CD4-positive, alpha-beta memory T cell (primary cell): ENCODE results near the gene CYCS. TPM values are rescaled to one million over a fixed set of nuclear protein-coding genes. Genes with fewer than 3 reads are reported as not detected.
A peak's percentile ranks its signal among the peaks of the same experiment; 100 is the strongest.

Experiments used
- CTCF ChIA-PET: fragments of 350-600 bp; sonication (Branson Sonifier 250); formaldehyde crosslinking; loops from one replicate; lab custom pipeline; 2021; ENCODE audit warnings: inconsistent platforms; ENCODE audit not compliant: partially characterized antibody; lab: Charles Lee
- POLR2A ChIA-PET: fragments of 350-600 bp; sonication (Branson Sonifier 250); formaldehyde crosslinking; loops from one replicate; lab custom pipeline; 2021; ENCODE audit not compliant: partially characterized antibody; lab: Charles Lee
- DNase-seq, 5 donors: peaks; one replicate each; pipeline versions ENCODE4 v3.0.0 to v3.0.0-alpha.2; 2020 to 2022; ENCODE audit warnings: mixed read lengths in 1 of 5
- H3K27ac ChIP-seq: one replicate; pipeline ENCODE4 v1.7.0; 2013; ENCODE audit warnings: low read depth, low read length
- H3K27me3 ChIP-seq: 2 replicates; pipeline ENCODE4 v1.7.0; 2013; ENCODE audit warnings: mild to moderate bottlenecking, low read length, moderate library complexity; ENCODE audit not compliant: insufficient read depth
- H3K36me3 ChIP-seq: 2 replicates; pipeline ENCODE4 v1.7.0; 2013; ENCODE audit warnings: mild to moderate bottlenecking, low read length, moderate library complexity; ENCODE audit not compliant: insufficient read depth
- H3K4me1 ChIP-seq: 2 replicates; pipeline ENCODE4 v1.7.0; 2013; ENCODE audit warnings: mild to moderate bottlenecking, low read length, moderate library complexity; ENCODE audit not compliant: insufficient read depth
- H3K4me3 ChIP-seq, 2 donors: one replicate each; pipeline ENCODE4 v1.7.0; 2013; ENCODE audit warnings: low read length in 2 of 2, mild to moderate bottlenecking in 1 of 2
- H3K9me3 ChIP-seq, 2 donors: one replicate each; pipeline ENCODE4 v1.7.0; 2013; ENCODE audit warnings: low read length in 2 of 2, control low read depth in 1 of 2; ENCODE audit not compliant: control insufficient read depth in 1 of 2
- H3K27ac Mint-ChIP-seq, 7 donors: one replicate each; pipeline ENCODE4 v1.8.0; 2020 to 2021; ENCODE audit warnings: mixed read lengths in 7 of 7, mild to moderate bottlenecking in 6 of 7, inconsistent platforms in 3 of 7, moderate library complexity in 3 of 7
- H3K27me3 Mint-ChIP-seq, 2 donors: one replicate each; pipeline ENCODE4 v1.8.0; 2020 to 2021; ENCODE audit warnings: mixed read lengths in 2 of 2
- H3K36me3 Mint-ChIP-seq, 2 donors: one replicate each; pipeline ENCODE4 v1.8.0; 2020 to 2021; ENCODE audit warnings: mixed read lengths in 2 of 2, inconsistent platforms in 1 of 2, mild to moderate bottlenecking in 1 of 2
- H3K4me1 Mint-ChIP-seq, 4 donors: one replicate each; pipeline ENCODE4 v1.8.0; 2020 to 2021; ENCODE audit warnings: mixed read lengths in 4 of 4, mild to moderate bottlenecking in 1 of 4
- H3K4me3 Mint-ChIP-seq, 8 donors: one replicate each; pipeline ENCODE4 v1.8.0; 2020 to 2021; ENCODE audit warnings: mixed read lengths in 8 of 8, mild to moderate bottlenecking in 7 of 8, moderate library complexity in 6 of 8, inconsistent platforms in 3 of 8
- H3K9me3 Mint-ChIP-seq, 8 donors: one replicate each; pipeline ENCODE4 v1.8.0; 2020 to 2021; ENCODE audit warnings: mixed read lengths in 8 of 8, mild to moderate bottlenecking in 5 of 8, inconsistent platforms in 3 of 8, moderate library complexity in 1 of 8
- intact Hi-C: fragments of 100-400 bp; cut with micrococcal nuclease; formaldehyde crosslinking; loops from one replicate; pipeline ENCODE4 v1.15.1; 2023
- polyA plus RNA-seq, 2 donors: library from polyadenylated mRNA; unstranded; fragments of 300-500 nt; fragmentation: Illumina TruSeq; gene quantifications; one replicate each; pipeline ENCODE4 v1.2.3, GENCODE V29; 2021
- total RNA-seq, 2 experiments: library from RNA; stranded (reverse); gene quantifications; one replicate each; pipeline ENCODE4 v1.2.3, GENCODE V29; 2021

Gene CYCS
- 10 to 100 TPM; 46.9 to 54.2 TPM for total RNA-seq
- 100 to 1,000 TPM; 110 to 157 TPM for polyA plus RNA-seq

DNA sequence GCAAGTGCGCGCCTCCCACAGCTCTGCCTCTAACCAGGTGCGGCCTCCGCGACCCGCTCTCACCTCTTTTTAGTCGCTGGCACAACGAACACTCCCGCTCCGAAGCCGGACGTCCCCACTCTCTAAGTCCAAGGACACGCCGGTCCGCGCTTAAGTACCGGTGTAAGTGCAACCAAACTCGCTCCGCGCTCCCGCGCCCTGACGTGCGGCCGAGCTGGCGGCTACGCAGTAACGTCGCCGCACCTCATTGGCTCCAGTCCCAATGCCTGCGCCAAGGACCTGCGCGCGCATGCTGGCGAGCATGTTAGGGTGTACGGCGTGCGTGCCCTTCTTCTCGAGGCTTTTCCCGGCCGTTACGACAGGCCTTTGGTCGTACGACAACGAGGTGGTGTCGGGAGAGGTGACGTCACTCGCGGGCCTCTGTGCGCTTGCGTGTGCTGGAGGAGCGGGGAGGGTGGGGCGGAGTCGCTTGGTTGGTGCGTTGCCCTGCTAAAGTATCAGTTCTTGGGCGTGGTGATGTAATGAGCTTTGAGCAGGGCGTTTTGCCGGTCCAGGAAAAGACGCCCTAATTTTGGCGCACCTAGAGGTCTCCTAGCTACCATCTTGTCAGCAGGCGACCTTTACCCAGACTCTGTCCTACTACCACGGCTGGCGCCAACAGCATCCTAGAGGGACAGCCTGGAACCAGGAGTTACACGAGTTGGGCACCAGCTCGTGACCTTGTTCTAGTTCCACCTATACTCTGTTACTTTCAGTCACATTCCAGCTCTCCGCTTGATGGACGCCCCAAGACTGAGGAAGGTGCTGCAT lies at the start of gene CYCS:
TSS of gene CYCS (minus strand) at position 124 of the 810 bp plus-strand sequence. CDS start 1,141 bp downstream, outside the sequence.
- Histone ChIP-seq H3K4me1 (peaks cover 9% of the 10 kb centered on the region), H3K27me3 (no peaks in the 10 kb centered on the region), H3K4me3 (peak within 1 kb of the TSS; percentile 72 to 82), H3K27ac (peak within 1 kb of the TSS; percentile 97), H3K9me3 (no peaks in the 10 kb centered on the region), H3K36me3 (peaks cover 13% of the 10 kb centered on the region)
- Mint-ChIP-seq H3K27me3 (no peaks in the 10 kb centered on the region), H3K36me3 (peaks cover 18 to 38% of the 10 kb centered on the region in 2 donors), H3K9me3 (peaks cover 0 to 8% (median 0%) of the 10 kb centered on the region in 8 donors), H3K4me1 (peaks cover 14 to 26% (median 15%) of the 10 kb centered on the region in 4 donors), H3K27ac (peak within 1 kb of the TSS; percentile 96 to 100 (median 100)), H3K4me3 (peak within 1 kb of the TSS; percentile 97 to 100 (median 100))
- ChIA-PET CTCF (interaction anchor here (0.6 to 3.2 kb wide), 15 partner anchors 14 to 1072 kb away, joined by 3 to 18 read pairs (median 4); a partner anchor contains a TSS), POLR2A (interaction anchor here (0.6 to 2.8 kb wide), 26 partner anchors 9 to 1943 kb away, joined by 3 to 26 read pairs (median 4); partner anchors contain the start of genes CBX3, CCDC126, FAM221A and NUP42)
- DNase-seq, result peak; percentile 99 to 100 (median 99)
- intact Hi-C loops, result loop anchor here (1.0 to 10.0 kb wide), 9 partner anchors 27 to 1945 kb away; partner anchors contain the start of genes FAM221A, MALSU1, OSBPL3 and PALS2

DNA sequence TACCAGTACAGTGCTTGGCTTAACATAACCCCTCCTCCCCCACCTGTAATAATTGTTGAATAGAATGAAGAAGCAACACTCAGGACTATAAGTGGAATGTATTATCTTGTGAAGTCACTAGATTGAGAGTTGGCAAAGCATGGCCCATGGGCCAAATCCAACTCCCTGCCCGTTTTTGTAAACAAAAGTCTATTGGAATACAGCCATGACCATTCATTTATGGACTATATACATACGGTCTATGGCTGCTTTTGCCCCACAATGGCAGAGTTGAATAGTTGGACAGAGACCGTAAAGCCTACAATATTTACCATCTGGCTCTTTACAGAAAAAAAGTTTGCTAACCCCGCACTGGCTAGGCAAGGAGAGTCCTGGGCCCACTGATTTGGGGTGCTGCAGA lies 48.1 kb upstream of the CYCS start:
- Mint-ChIP-seq H3K36me3 (peaks cover 10 to 17% of the 10 kb centered on the region in 2 donors), H3K9me3 (no peaks in the 10 kb centered on the region), H3K27ac (no peak overlapping the region), H3K4me3 (no peak overlapping the region), H3K27me3 (no peaks in the 10 kb centered on the region), H3K4me1 (no peaks in the 10 kb centered on the region)
- CTCF ChIA-PET, result interaction anchor here (1.6 kb wide), 1 partner anchor 361 kb away, joined by 4 read pairs; no protein-coding TSS in a partner anchor
- H3K4me3 ChIP-seq, result no peak overlapping the region
- no peaks in the 10 kb centered on the region for H3K36me3 ChIP-seq
- no peaks in the 10 kb centered on the region for H3K4me1 ChIP-seq
- intact Hi-C loops, result no loop called here
- no peaks in the 10 kb centered on the region for H3K9me3 ChIP-seq
- H3K27me3 ChIP-seq, result no peaks in the 10 kb centered on the region
- no peak overlapping the region for H3K27ac ChIP-seq
- POLR2A ChIA-PET, result no interaction called here
- DNase-seq, result no peak

DNA sequence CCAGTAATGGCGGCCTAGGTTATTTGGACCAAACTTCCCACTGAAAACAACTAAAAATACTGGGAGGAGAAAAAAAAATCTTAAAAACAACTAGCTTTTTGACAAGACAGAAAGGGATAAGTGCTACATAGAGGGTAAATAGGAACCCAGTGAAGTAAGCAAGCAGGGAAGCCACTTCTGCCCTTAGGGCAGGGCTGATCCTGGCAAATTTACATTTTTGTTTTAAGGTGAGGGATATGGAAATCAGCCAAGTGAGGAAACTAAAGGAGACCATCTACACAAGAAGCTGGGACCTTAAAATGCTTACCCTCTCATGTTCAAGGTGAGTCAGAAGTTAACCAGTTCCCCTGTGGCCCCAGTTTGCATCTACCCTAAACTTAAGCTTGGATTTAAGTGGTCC lies 46.5 kb upstream of the CYCS start:
- Histone ChIP-seq H3K27ac (no peak overlapping the region), H3K36me3 (no peaks in the 10 kb centered on the region), H3K4me1 (no peaks in the 10 kb centered on the region), H3K27me3 (no peaks in the 10 kb centered on the region), H3K4me3 (no peak overlapping the region), H3K9me3 (no peaks in the 10 kb centered on the region)
- POLR2A ChIA-PET, result no interaction called here
- Mint-ChIP-seq H3K9me3 (no peaks in the 10 kb centered on the region), H3K36me3 (peaks cover 7 to 17% of the 10 kb centered on the region in 2 donors), H3K4me3 (no peak overlapping the region), H3K27ac (no peak overlapping the region), H3K4me1 (no peaks in the 10 kb centered on the region), H3K27me3 (no peaks in the 10 kb centered on the region)
- no peak for DNase-seq
- CTCF ChIA-PET, result interaction anchor here (1.5 to 1.7 kb wide), 2 partner anchors 9 kb away, joined by 5 to 6 read pairs; no protein-coding TSS in a partner anchor
- intact Hi-C loops, result no loop called here

DNA sequence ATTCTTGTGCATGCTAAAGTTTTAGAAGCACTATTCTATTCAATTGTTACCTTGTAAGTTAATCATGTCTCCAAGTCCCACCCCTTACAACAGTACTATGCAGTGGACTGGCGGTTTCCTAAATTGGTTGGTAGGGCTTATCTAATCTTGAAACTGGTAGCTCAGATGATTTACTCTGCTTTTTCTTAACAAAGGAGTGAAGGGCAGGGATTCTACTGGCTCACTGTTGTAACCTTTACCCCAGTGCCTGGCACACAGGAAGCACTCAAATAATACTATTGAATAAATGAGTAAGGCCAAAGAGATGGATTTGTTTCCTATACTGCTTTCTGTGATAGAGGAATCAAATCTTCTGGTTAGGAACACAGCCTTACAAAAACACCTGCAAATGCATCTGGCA lies 46.0 kb upstream of the CYCS start:
- H3K36me3 Mint-ChIP-seq, result peaks cover 7 to 17% of the 10 kb centered on the region in 2 donors
- H3K27me3 Mint-ChIP-seq, result no peaks in the 10 kb centered on the region

DNA sequence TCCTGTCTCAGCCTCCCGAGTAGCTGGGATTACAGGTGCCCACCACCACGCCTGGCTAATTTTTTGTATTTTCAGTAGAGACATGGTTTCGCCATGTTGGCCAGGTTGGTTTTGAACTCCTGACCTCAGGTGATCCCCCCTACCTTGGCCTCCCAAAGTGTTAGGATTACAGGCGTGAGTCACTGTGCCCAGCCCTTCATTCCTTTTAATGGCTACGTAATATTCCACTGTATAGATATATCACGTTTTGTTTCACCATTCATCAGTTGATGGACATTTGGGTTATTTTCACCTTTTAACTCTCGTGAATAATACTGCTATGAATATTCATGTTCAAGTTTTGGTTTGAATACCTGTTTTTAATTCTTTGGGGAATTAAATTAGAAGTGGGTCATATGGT lies 44.6 kb upstream of the CYCS start:
- H3K4me3 ChIP-seq, result no peak overlapping the region
- no peaks in the 10 kb centered on the region for H3K9me3 Mint-ChIP-seq
- no peak overlapping the region for H3K4me3 Mint-ChIP-seq
- H3K36me3 Mint-ChIP-seq, result peaks cover 7 to 17% of the 10 kb centered on the region in 2 donors
- intact Hi-C loops, result no loop called here
- H3K9me3 ChIP-seq, result no peaks in the 10 kb centered on the region
- H3K4me1 ChIP-seq, result no peaks in the 10 kb centered on the region
- H3K36me3 ChIP-seq, result no peaks in the 10 kb centered on the region
- H3K4me1 Mint-ChIP-seq, result no peaks in the 10 kb centered on the region
- DNase-seq, result no peak
- ChIA-PET CTCF (interaction anchor here (1.7 kb wide), 1 partner anchor 8 kb away, joined by 6 read pairs; no protein-coding TSS in a partner anchor), POLR2A (interaction anchor here (1.1 kb wide), 1 partner anchor 10 kb away, joined by 3 read pairs; a partner anchor contains a TSS)
- no peaks in the 10 kb centered on the region for H3K27me3 ChIP-seq
- H3K27ac Mint-ChIP-seq, result no peak overlapping the region
- no peak overlapping the region for H3K27ac ChIP-seq
- no peaks in the 10 kb centered on the region for H3K27me3 Mint-ChIP-seq

More for the DNA sequence above, 46.0 kb upstream of the CYCS start:
- no peaks in the 10 kb centered on the region for H3K36me3 ChIP-seq
- intact Hi-C loops, result no loop called here
- ChIA-PET CTCF (interaction anchor here (0.7 to 1.7 kb wide), 3 partner anchors 9 to 73 kb away, joined by 3 to 6 read pairs (median 5); no protein-coding TSS in a partner anchor), POLR2A (no interaction called here)
- H3K27ac ChIP-seq, result no peak overlapping the region
- H3K9me3 Mint-ChIP-seq, result no peaks in the 10 kb centered on the region
- H3K4me1 Mint-ChIP-seq, result no peaks in the 10 kb centered on the region
- no peak for DNase-seq
- no peaks in the 10 kb centered on the region for H3K4me1 ChIP-seq
- no peaks in the 10 kb centered on the region for H3K27me3 ChIP-seq
- no peaks in the 10 kb centered on the region for H3K9me3 ChIP-seq
- no peak overlapping the region for H3K4me3 ChIP-seq
- no peak overlapping the region for H3K4me3 Mint-ChIP-seq
- H3K27ac Mint-ChIP-seq, result no peak overlapping the region

DNA sequence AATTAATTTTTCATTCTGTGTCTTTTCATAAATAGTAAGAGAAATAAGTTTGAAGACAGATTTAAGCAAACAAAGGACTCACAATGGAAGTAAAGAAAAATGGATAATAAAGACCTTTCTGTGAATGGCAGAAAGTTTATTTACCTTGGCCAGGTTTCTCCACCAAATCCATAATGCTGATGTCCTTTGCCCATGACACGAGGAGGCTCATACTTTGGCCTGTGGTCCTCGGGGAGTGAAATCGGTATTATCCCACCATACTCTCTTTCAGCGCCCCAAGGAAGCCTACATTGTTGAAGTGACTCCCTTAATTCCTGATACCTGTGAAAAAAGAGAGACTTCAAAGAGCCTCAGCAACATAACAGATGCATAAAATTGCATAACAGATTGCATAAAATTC lies 43.1 kb upstream of the CYCS start:
- DNase-seq, result no peak
- no peak overlapping the region for H3K27ac Mint-ChIP-seq
- ChIA-PET POLR2A (no interaction called here), CTCF (no interaction called here)
- Histone ChIP-seq H3K4me3 (no peak overlapping the region), H3K27ac (no peak overlapping the region), H3K27me3 (no peaks in the 10 kb centered on the region), H3K9me3 (no peaks in the 10 kb centered on the region), H3K36me3 (no peaks in the 10 kb centered on the region), H3K4me1 (no peaks in the 10 kb centered on the region)
- H3K4me1 Mint-ChIP-seq, result no peaks in the 10 kb centered on the region
- no peaks in the 10 kb centered on the region for H3K9me3 Mint-ChIP-seq
- peaks cover 10 to 13% of the 10 kb centered on the region in 2 donors for H3K36me3 Mint-ChIP-seq
- intact Hi-C loops, result no loop called here
- no peaks in the 10 kb centered on the region for H3K27me3 Mint-ChIP-seq
- H3K4me3 Mint-ChIP-seq, result no peak overlapping the region

DNA sequence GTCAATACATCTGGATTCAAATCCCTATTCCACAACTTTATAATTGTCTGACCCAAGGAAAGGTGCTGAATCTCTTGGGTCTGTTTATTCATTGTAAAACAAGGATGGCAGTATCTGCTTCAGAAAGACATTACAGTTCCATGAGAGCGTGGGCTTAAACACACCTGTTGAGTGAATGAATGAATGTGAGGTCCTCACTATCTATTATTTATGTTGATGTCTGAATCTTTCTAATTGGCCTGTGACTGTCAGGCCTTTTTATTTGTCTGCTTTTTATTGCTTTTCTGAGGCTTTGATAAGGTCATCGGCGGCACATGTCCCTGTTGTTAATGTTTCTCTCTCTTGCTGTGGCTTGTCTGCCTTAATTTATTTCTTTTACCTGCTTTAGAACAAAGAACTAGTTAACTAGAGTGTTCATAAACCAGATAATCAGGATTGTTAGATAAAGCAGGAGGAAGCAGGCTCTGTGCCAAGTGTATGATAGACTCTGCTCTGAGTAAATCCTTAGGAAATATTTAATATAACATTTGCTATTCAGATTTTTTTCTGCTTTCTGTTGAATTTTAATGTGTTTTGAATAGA lies 42.3 kb upstream of the CYCS start:
- no peak for DNase-seq
- Histone ChIP-seq H3K27me3 (no peaks in the 10 kb centered on the region), H3K4me1 (no peaks in the 10 kb centered on the region), H3K27ac (no peak overlapping the region), H3K9me3 (no peaks in the 10 kb centered on the region), H3K36me3 (no peaks in the 10 kb centered on the region), H3K4me3 (no peak overlapping the region)
- intact Hi-C loops, result no loop called here
- CTCF ChIA-PET, result no interaction called here
- H3K9me3 Mint-ChIP-seq, result no peaks in the 10 kb centered on the region
- no peaks in the 10 kb centered on the region for H3K4me1 Mint-ChIP-seq
- H3K27me3 Mint-ChIP-seq, result no peaks in the 10 kb centered on the region
- H3K4me3 Mint-ChIP-seq, result no peak overlapping the region
- H3K36me3 Mint-ChIP-seq, result peaks cover 10 to 13% of the 10 kb centered on the region in 2 donors
- peak overlapping the region in 1 of 7 donors; percentile 37 for H3K27ac Mint-ChIP-seq
- POLR2A ChIA-PET, result no interaction called here
